GM18526 (cell line): Measurements from ENCODE around the gene N4BP3.

Source experiments
- POLR2A ChIP-seq: IDR thresholded peaks from 3 replicates; pipeline ENCODE4 v1.6.1; 2011; ENCODE audit not compliant: insufficient read length; ENCODE audit errors: extremely low read depth

N4BP3 gene

GRCh38 chr5:178086266-178086665 is 27.1 kb upstream of the N4BP3 start:
- TF ChIP-seq POLR2A: no peak

GRCh38 chr5:178090856-178091255 is 22.5 kb upstream of the N4BP3 start:
- no peak for TF ChIP-seq POLR2A

DNA sequence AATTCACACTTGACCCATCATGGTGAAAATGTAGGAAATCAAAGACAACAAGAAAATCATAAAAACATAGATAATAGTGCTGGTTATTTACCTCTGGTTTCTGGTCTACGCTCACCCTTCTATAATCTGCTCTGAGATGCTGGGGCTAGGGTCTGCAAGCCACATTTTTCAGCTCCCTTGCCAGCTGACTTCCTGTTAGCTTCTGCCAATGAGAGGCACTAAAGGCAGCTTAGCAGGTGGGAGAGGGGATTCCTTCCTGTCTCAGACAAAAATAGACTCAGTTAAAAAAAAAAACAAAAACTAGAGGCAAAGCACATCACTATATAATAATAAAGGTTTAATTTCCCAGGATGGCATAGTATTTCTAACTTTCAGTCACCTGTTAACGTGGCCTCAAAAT is 20.2 kb upstream of the N4BP3 start:
- TF ChIP-seq POLR2A: no peak

DNA sequence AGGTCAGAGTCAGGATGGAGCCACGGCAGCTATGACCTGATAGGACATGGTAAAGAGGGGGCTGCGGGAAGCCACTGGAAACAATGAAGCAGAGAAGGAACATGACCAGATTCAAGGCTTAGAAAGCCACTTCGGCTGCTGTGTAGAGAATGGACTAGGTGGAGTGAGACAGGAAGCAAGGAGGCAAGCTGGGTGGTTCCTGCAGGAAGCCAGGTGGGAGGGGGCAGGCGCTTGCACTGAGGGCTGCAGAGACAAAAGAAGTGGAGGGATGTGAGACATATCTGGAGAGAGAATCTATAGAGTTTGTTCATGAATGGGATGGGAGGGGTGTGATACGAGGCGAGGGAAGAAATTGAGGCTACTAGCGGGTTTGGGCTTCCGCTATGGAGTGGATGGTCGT is 19.0 kb upstream of the N4BP3 start:
- no peak for TF ChIP-seq POLR2A

DNA sequence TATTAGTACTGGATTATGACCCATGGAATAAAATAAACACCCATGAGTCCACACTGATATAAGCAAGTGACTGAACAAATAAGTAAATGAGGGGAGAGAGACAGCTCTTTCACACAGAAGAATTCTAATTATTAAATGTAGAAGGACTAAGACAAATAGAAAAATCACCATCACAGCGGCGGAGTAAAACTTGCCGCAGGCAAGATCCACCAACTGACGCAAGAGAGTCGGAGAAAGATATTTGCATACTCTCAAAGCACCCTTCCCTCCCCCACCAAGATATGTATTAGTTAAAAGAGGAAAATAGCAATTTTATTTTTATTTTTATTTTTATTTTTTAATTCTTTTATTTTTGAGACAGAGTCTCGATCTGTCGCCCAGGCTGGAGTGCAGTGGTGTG is 14.6 kb upstream of the N4BP3 start:
- no peak for TF ChIP-seq POLR2A

DNA sequence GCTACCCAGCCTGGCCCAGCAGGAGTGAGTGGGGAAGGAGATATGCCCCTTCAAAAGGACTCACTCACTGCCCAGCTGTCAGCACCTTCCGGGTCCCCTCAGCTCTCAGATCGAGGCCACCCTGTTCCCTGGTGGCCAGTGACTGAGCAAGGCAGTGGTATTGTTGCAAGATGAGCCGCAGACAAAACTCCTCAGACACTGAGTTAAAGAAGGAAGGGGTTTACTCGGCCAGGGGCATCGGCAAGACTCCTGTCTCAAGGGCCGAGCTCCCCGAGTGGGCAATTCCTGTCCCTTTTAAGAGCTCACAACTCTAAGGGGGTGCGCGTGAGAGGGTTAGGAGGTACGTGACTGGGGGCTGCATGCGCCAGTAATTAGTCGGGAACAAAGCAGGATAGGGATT is 9.7 kb upstream of the N4BP3 start:
- TF ChIP-seq POLR2A: no peak

DNA sequence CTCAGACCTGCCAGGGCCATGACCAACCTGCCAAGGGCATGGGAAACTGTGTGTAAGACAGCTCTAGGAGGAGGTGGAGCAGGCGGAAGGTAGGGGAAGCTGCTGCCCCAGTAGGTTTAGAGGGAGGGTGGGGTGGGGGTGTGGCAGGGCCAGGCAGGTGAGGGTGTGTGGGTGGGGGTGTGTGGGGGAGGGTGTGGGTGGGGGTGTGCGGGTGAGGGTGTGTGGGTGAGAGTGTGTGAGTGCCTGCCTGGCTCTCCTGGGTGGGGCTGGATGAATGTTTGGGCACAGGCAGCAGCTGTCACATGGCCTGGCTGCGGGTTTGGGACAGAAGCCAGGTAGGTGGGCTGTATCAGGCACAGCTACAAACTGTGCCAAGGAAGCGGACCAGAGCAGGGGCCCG is 8.8 kb upstream of the N4BP3 start:
- TF ChIP-seq POLR2A: no peak

DNA sequence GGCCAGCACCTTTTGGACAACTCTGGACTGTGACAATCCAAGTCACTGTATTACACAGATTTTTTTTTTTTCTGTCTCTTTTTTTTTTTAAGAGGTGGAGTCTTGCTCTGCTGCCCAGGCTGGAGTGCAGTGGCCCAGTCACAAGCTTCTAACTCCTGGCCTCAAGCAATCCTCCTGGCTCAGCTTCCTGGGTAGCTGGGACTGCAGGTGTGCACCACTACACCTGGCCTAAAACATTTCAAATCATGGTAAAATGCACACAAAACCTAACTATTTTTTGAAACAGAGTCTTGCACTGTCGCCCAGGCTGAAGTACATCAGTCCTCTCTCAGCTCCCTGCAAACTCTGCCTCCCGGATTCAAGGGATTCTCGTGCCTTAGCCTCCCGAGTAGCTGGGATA is 7.2 kb upstream of the N4BP3 start:
- TF ChIP-seq POLR2A: no peak

GRCh38 chr5:178106556-178107239 is 6.6 kb upstream of the N4BP3 start:
- TF ChIP-seq POLR2A: no peak

GRCh38 chr5:178107756-178108310 is 5.5 kb upstream of the N4BP3 start:
- no peak for TF ChIP-seq POLR2A

DNA sequence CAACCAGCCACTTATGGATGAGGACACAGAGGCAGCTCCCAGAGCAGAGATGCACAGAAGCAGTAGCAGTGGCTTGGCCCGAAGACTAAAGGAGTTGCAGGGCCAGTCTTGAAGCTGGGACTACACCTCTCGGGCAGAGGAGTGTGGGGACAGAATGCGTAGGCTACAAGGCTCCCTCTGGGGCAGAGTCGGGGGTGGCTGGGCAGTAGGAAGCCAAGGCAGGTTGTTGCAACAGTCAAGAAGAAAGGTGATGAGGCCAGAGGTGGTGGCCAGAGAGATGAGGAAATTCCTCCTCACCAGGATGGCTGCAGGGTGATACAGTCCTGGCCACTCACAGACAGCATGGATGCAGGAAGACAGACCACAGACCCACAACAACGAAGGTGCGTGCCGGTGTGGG is 4.9 kb upstream of the N4BP3 start:
- no peak for TF ChIP-seq POLR2A

- no peak for TF ChIP-seq POLR2A
Measured at GRCh38 chr5:178108966-178109365, 4.4 kb upstream of the N4BP3 start.

DNA sequence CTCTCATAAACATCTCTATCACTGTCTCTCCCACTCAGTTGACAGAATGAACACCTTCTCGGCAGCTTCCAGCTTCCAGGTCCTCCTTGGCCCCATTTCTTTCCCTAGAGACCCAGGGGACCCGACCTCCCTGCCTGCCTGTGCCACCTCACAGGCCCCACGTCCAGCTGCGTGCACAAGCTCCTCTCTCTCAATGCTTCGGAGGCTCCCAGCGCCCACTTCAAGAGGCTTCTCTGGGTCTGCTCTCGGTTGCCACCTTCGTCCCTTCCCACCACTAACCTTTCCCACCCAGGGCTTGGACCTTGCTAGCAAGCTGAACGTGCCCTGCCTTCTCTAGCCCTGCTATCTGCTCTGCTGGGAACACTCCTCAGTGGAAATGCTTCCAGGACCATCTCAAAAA is 2.8 kb upstream of the N4BP3 start:
- no peak for TF ChIP-seq POLR2A

DNA sequence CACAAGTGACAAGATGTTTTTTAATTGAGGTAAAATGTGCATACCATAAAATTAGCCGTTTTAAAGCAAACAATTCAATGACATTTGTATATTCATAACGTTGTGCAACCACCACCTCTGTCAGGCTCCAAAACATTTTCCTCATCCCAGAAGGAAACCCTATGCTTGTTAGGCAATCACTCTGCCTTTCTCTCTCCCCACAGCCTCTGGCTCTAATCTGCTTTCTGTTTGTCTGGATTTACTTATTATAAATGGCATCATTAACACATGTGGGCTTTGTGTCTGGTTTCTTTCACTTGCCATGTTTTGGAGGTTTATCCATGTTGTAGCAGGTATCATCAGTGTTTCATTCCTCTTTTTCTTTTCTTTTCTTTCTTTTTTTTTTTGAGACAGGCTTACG is 1.4 kb upstream of the N4BP3 start:
- TF ChIP-seq POLR2A: no peak

DNA sequence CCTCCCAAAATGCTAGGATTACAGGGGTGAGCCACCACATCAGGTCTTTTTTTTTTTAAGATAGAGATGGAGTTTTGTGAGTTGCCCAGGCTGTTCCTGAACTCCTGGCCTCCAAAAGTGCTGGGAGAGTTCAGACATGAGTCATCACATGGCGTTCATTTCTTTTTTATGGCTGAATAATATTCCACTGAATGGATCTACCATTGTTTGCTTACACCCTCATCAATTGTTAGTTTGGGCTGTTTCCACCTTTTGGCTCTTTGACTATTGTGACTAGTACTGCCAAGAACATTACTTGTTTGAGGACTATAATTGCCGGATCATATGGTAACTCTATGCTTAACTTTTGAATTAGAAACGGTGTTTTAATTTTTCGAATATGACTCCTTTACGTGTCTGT is 787 bp upstream of the N4BP3 start:
- no peak for TF ChIP-seq POLR2A

DNA sequence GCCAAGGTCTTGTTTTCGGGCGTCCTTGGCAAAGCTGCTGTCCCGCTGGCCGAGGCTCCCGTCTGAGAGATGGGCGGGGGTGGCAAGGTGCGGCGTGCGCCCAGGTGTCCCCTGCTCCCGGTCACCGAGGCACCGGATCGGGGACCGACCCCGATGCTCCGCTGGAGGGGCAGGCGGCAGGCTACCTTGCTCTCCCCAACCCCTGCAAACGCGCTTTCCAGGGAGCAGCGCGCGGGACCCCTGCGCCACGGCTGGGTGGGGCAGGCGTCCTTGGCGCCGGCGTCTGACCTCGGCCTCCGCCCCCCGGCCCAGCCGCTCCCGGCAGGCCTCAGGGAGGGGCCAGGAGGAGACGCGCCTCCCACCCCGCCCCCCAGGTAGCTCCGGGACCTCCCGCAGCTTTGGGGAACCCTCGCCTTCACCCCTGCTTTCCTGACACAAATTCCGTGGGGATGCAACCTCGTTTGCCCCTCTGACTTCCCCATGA is 551 bp downstream of the N4BP3 start:
- no peak for TF ChIP-seq POLR2A
